Ecto neural progenitor cell (in vitro differentiated cells): ENCODE data around the gene APMAP.
"Not testable (repeated sequence)": the region's sequence is repeated elsewhere in the genome, so short reads cannot be mapped to it uniquely, and the experiment has no call there.

ENCODE experiments used
- DNase-seq: peaks from one replicate; pipeline ENCODE4 v3.0.0-alpha.2; 2018; ENCODE audit warnings: low spot score

Gene APMAP

DNA sequence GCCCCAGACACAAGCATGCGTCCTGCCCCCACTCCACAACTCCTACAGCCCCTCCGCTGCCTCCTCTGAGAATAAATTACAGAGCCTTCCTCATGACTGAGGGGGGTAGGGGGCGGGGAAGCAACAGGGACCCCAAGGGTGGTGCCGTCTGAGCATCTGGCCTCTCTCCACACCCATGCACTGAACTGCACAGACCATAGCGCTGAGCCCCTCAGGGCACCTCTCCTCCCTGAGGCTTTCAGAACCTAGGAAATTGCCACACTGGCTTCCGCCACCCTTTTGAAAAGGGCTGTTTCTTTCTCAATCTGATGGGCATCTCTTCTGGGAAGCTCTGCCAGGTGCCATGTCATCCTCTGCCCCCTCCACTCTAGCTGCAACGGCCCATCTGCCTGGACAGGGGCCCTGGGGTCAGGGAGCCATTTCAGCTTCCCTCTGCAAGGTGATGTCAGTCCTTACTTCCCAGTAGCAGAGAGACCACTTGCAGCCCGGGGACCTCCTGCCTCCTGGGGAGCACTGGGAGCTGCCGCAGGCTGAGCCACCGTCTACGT lies 40.9 kb downstream of the APMAP start:
- DNase-seq = peak; percentile 34

DNA sequence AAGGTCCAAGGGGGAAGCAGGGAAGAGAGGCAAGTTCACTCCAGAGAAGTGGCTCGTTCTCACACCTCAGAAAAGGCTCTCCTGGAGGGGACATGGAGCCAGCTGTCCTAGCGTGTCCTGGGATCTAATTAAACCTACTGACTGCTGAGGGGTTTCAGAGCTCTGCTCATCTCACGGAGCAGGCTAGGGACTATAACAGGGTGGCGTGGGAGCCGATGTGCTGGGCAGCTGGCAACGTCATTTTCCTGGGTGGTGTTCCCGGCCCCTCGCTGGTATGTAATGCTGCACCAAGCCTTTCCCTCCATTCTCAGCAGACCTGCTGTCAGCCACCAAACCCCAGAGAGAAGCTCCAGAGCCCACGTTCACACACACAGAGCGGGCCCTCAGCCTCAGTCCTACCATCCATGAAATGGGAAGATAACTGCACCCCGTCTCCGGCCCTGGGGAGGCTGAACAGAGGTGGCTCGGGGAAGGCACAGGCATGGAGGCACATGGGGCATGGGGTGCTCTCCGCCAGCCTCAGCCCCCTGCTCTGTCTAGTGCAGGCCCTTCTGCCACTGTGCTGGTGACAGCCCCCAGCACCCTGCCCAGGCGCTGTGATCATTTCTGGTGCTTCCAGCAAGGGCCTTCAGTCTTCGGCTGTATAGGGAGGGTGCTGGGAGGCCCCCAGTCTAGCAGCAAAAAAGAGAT lies 41.6 kb downstream of the APMAP start:
- no peak for DNase-seq

DNA sequence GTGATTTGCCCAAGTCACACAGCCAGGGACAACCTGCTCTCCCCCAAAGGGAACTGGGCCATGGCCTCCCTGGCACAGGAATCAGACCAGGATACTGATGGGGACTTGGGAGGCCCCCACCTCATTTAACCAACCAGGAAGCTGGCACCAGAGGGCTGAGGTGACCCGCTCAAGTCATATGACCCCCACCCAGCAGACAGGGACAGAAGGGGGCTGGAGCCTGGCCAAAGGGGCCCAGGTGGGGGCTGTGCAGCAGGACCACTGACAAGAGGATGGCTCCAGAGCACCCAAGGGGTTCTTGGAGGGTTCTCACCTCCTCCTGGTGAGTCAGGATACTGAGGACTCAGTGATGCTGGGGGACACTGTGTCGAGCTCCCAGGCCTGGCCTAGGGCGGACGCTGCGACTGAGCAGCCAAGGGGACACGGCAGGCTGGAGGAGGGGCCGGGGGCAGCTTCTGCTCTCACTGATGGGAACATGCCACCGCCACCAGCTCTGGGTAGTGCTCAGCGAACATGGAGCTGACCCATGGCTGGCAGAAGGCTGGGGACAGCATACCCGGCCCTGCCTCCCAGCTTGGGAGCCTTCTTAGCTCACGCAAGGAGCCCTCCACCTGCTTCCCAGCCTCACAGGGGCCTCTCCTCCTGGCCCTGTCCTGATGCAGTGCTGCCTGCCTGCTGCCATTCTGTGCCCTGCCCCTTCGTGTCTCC lies 42.3 kb downstream of the APMAP start:
- DNase-seq = peak; percentile 42

DNA sequence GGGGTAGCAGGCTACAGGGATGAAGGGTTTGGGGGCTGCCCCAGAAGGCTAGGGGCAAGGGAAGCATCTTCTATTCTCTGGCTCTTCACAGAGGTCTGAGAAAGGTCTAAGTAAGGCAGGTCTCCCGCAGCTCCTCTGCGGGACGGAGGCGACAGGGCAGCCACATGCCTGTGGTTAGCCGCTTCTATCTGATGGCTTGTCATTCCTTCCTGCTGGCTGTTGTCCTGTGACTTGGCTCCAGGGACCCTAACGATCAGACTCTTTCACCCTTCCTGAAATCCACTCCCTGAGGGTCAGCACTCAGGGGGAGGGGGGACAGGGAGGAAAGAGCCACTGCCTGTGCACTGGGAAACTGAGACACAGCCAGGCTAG lies 42.8 kb downstream of the APMAP start:
- peak; percentile 37 for DNase-seq

DNA sequence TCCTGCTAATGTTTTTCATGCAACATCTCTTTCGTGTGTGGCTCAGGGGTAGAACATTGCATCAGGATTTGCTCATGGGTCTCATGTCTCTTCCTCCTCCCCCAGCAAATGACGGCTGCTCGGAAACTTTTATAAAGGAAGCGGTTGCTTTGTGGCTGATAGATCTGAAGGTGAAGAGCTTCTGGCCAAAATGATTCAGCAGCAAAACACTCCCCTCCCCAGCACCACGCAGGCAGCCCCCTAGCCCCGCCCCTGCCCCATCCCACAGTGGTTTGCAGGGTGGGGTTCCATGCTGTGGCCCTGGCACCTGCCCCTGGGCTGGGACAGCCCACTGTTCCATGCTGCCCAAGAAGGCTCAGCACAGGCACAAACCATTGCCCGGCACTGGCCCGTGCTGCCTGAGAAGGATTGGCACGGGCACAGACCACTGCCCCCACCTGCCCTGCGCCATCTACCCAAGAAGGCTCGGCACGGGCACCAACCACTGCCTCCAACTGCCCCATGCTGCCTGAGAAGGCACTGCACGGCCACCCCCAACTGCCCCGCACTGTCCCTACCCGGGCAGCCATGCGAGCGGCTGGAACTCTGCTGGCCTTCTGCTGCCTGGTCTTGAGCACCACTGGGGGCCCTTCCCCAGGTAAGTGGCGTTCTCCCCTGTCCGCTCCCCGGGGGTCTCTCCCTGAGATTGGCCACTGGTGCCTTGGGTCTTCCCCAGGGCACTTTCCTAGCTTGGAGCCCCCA lies 43.4 kb downstream of the APMAP start, which contains the start of gene CST7:
TSS of gene CST7 (plus strand) at position 331 of the 741 bp plus-strand sequence. CDS start at position 568, 237 bp downstream.
- DNase-seq = no peak

DNA sequence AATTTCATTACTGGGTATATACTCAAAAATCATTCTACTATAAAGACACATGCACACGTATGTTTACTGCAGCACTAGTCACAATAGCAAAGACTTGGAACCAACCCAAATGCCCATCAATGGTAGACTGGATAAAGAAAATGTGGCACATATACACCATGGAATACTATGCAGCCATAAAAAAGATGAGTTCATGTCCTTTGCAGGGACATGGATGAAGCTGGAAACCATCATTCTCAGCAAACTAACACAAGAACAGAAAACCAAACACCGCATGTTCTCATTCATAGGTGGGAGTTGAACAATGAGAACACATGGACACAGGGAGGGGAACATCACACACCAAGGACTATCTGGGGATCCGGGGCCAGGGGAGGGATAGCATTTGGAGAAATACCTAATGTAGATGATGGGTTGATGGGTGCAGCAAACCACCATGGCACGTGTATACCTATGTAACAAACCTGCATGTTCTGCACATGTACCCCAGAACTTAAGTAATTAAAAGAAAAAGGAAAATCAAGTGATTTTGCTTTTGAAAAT lies 44.1 kb downstream of the APMAP start:
- DNase-seq = not testable (repeated sequence)

DNA sequence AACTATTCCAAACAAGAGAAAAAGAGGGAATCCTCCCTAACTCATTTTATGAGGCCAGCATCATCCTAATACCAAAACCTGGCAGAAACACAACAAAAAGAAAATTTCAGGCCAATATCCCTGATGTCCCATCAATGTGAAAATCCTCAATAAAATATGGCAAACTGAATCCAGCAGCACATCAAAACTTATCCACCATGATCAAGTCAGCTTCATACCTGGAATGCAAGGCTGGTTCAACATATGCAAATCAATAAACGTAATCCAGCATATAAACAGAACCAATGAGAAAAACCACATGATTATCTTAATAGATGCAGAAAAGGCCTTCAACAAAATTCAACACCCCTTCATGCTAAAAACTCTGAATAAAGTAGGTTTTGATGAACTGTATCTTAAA lies 46.2 kb downstream of the APMAP start:
- DNase-seq = not testable (repeated sequence)

DNA sequence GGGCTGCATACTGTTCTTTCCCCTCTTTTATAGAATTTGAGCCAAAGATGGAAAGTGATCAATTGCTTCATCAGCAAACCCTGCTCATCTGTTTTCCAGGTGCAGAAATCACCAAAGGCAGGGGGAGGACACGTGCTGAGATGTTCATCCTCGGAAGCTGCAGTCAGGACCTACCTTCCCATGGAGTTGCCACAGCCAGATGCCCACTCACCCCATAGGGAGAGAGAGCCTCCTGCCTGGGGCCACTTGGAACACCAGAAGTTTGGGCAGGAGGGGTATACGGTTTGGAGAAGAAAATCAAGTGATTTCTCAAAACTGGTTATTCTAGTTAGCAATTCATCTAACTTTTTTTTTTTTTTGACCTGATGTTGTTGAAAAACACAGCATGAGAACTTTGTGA lies 48.8 kb downstream of the APMAP start:
- peak; percentile 17 for DNase-seq

DNA sequence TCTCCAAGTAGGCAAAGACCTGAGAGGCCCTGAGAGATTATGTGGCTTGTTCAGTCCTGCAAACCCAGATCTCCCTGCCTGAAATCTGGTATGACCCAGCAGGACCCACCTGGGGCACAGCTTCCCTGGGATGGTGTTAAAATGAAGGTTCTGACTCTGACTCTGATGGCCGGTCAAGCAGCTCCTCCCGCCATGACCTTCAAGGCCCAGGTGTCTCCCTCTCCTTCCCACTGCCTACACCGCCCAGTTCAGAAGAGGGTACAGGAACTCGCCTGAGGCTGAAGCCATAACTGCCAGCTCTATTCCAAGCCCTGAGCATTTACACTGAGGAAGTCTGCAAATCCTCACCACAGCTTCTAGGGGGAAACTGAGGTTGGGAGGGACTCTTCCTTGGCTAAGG lies 49.4 kb downstream of the APMAP start:
- peak; percentile 19 for DNase-seq

DNA sequence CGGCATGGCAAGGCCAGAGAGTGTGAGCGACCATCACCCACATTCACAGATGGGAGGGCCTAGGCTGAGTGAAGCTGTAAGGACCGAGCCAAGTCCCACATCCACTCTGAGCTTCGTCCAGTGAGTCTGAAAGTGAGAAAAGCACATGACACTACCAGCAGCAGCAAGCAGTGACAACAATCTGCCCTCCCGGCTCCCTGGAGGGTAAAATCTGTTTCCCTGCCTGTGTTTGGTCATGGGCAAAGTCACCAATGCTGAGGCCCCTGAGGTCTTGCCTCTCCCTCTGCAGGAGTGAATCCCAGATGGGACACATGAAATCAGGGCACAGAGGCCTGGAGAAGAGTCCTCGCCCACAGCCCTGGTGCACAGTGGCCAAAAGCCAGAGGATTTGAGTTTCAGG lies 49.9 kb downstream of the APMAP start:
- peak; percentile 23 for DNase-seq

DNA sequence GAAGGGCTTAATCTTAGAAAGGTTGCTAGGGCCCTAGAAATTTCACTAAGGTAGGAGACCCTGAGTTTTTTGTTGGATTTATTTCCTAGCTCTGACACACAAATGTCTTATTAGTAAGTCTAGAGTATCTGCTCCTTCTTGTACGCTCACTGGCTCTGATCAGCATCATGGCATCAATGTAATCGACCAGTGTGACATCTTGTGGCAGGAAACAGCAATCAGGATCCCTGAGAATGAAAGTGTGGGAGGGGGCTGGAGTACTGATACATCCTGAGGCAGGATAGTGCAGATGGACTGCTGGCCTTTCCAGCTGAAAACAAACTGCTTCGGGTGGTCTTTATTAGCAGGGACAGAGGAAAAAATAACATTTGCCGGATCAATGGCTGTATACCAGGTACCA lies 53.5 kb downstream of the APMAP start:
- DNase-seq = no peak

DNA sequence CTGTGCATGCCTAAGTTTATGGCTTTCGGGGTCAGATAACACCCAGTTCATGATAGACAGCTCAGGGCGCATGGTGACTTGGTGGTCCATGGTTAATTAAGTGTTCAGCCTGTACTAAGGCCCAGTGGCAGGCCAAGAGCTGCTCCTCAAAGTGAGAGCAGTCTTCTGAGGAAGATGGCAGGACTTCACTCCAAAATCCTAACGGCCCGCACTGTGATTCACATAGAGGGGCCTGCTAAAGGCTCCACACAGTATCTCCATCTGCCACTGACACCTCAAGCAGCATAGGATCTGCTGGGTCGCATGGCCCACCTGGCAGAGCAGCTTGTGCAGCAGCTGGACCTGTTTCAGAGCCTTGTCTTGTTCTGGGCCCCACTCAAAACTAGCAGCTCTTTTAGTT lies 54.1 kb downstream of the APMAP start:
- peak; percentile 30 for DNase-seq

DNA sequence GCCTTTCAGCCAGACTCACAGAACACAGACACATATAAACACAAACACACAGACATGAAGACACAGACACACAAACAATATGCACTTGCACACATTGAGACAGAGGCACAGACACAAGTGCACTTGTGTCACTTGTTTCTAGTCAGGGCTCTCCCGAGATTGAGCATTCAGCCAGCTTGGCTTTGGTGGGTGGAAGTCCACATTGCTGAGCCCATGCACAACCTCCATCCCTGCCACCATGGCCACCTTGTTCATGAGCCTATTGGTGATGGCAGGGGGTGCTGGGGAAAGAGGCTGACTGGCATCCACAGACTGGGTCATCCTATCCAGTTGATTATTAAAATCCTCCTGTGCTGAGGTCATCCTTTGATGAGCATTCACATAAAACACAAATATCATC lies 55.0 kb downstream of the APMAP start:
- DNase-seq = peak; percentile 11

DNA sequence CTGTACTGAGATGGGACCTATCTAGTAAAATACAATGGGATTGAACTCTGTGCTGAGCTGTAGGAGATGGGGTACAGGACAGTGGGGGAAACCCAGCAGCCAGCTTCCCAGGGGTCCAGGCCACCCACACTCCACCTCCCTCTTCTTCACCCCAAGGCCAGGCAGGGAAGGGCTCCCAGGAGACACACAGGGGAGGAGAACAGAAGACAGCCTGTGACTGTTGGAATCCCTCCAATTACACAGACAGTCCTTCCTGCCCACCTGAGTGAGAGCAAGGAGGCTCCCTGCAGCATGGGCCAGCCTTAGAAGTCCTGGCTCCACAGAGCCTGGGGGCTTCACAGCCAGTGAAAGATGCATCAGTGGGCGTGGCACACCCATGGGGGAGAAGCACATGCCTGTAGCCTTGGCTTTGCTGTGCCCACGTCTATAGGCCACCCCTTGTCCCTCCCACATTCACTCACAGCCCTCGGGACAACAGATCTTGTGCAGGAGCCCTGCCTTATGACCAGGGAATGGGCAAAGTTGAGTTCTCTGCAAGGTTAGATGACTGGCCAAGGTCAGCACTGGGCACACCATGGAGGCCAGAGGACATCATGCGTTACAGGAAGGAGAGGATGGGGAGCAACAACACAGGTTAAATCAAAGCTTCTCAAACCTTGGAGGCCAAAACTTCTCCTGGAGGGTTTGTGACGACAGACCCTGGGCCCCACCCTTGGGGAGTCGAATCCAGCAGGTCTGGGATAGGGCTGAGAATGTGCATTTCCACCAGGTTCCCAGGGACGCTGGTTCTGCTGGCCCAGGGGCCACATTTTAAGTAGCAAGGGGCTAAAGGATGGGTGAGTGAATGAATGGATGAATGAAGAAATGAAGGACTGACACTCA lies 55.8 kb downstream of the APMAP start:
- DNase-seq = peak; percentile 14

DNA sequence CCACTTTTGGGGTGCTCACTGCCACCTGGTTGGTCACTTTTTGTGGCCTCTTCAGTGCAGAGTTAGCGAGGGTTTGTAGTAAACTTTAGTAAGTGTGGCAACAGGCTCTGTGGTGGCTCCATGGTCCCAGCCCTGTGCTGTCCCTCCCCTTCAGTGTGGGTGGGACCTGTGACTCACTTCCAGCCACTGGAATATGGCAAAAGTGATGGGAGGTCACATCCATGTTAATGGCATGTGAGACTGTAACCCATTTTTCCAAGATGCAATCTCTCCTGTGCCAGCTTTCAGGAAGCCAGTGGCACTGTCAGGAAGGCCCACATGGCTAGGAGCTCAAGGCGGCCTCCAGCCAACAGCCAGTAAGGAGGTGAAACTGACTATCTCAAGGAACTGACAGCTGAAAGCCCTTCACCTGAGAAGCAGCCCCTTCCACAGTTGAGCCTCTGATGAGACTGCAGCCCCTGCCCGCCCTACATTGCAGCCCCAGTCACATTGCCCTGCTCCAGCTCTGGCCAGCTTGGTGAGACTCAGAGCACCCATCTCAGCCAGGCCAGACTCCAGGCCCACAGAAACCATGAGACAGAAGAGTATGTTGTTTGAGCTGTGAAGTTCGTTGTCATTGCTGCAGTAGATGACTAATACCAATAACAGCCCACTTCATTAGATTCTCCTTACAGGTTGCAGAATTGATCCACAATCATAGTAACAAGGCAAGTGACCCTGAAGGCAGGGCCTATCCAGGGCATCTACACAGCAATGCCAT lies 56.6 kb downstream of the APMAP start:
- DNase-seq = peak; percentile 25

DNA sequence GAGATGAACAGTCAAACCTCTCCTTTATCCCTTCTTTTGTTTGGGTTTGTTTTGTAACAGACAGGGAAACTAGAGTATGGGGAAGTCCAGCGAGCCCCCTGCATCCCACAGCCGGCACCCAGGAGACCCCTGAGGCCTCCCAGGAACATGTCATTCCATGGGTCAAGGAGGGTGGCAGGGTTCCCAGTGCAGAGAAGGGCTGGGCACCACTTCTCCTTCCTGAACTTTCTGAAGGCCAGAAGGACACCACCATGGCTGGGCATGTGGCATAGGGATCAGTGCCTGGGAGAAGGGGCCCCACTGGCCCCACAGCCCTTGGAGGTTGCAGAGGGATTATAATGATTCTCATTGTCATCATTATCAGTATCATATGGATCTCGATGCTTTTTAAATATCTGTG lies 57.4 kb downstream of the APMAP start:
- peak; percentile 19 for DNase-seq

DNA sequence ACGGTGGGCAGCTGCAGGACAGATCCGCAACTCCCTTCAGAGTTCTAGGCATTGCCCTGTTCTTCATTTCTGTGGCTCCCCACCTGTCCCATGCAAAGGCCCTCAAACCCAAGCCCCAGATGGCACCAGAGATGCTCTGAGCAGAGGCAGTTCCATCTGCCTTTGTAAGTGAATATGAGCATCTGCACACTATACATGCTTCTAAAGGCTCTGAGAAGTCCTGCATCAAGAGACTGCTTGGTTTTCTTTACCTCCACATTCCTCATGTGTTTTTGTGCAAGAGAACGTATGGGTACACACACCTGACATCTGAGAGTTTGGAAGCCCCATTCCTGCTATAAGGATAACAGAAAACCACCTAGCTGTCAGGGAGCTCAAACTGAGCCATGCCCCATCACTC lies 57.8 kb downstream of the APMAP start:
- no peak for DNase-seq

DNA sequence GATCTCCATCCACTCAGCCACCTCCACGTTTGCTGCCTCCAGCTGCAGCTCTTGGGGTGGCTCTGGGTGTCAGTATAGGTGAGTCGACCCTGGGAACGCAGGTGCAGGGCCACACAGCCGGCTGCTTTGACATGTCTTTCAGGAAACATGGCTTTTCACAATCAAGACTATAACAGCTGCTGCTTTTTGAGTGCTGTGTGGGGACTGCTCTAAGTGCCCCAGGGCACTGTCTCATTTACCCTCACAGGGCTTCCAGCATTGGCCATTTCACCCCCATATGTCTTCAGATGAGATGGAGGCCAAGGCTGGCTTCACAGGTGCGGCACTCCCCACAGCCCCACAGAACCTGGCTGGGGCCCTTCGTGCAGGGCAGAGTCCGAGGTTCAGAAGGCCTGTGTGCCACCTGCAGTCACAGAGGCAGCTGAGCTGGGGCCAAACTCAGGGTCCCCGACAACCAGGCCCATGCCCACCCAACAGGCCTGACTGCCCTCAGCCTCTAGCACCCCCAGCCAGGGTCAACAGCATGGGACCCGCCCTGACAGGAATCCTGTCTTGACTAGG lies 58.4 kb downstream of the APMAP start:
- peak; percentile 35 for DNase-seq

DNA sequence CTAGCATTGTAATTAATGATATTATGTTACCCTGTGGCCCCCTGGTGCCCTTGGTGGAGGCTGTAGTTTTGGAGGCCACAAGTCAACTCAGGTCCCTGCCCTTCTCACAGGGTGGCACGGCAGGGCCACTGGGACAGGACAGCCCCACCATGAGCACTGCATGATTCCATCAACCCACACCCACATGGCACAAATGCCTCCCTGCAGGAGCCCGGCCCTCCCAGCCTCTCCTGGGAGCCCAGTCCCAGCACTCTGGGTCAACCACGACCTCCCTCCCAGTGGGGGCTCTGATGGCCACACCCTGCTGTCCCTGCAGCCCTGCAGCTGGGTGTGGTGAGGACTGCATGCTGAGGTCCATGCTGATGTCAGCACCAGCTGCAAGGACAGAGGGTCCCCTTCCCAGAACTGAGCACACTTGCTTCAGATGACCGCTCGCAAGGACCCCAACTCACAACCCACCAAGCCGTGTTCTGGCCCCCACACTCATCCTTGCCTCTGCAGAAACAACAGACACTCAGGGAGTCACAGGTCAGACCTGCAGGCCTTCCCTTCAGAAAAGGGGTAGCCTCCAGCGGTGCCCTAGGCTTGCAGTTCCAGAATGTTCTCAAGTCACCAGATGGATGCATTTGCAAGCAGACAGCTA lies 59.2 kb downstream of the APMAP start:
- no peak for DNase-seq

DNA sequence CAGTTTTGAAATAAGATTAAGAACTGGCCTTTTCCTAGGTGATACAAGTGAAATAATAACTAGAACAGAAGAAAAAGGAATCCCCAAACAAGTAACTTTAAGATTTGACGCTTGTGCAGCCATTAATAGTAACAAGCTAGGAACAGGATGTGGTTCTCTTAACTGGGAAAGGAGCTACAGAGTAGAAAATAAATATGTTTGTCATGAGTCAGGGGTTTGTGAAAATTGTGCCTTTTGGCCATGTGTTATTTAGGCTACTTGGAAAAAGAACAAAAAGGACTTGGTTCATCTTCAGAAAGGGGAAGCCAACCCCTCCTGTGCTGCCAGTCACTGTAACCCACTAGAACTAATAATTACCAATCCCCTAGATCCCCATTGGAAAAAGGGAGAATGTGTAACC lies 60.7 kb downstream of the APMAP start:
- not testable (repeated sequence) for DNase-seq
